ENCODE results near the gene DMGDH. TPM values are rescaled to one million over a fixed set of nuclear protein-coding genes. Genes with fewer than 3 reads are reported as not detected.

DMGDH gene
- total and polyA plus RNA-seq, 10 of the 15 experiments (the other 5 are each of a cell fraction or from before 2014, with no cell fraction given) = 0.22 to 1.5 (median 0.44) TPM; not detected in 3

DNA sequence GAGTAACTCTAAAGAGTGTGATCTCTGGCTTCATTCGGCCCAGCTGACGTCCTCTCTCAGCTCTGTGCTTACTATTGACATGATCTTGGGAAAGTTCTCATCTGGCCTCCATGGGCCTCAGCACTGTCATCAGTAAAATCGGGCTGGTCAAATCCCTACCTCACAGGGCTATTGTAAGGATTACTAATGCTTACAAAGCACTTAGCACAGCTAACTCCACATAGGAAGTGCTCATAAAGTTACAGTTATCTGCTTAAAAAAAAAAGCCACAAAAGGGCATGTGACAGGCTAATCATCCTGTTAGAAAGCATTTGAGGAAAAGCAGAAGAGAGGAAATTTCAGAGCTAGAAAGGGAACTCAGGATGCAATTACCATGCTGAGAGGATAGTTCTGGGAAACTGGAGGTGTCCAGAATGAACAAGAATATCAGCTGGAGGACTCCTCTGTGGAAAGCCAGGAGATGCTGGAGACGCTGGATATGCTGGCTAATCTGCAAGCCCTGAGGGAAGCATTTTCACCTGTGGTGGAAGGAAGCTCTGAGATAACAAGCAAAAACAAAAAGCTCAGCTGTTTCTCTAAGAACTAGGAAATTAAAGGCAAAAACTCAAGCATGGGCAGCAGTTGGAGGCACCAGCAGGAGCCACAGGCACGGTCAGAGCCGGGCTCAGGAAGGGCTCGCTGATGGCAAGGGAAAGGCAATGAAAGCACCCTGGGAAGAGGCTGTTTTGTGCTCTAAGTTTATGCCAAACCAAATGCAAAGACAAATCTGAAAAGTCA, 37.7 kb upstream of the DMGDH start:
- intact Hi-C loops (cut with micrococcal nuclease; ENCODE audit: unreplicated experiment) = no loop called here
- H4K20me1 ChIP-seq (ENCODE audit: control insufficient read depth, insufficient read depth) = no peaks in the 10 kb centered on the region
- DNase-seq (ENCODE audit: low read depth, low spot score) = no peak
- no peaks in the 10 kb centered on the region for H3K4me1 ChIP-seq (ENCODE audit: control insufficient read depth, insufficient read depth, low read length)
- no peak overlapping the region for H3K4me2 ChIP-seq (ENCODE audit: control insufficient read depth, insufficient read depth)
- FAIRE-seq = no peak
- no TSS peak for BruUV-seq (replicated peaks)
- H2AFZ ChIP-seq (ENCODE audit: control insufficient read depth, low read depth, low read length) = no peak overlapping the region
- no peaks in the 10 kb centered on the region for H3K79me2 ChIP-seq (ENCODE audit: control insufficient read depth, insufficient read depth, low read length)
- in situ Hi-C loops (cut with MboI) = no loop called here
- H3K27me3 ChIP-seq (replicated peaks in 1 of 2; ENCODE audit: control insufficient read depth in 2 of 2, insufficient read depth in 2 of 2, low read length in 1 of 2) = peaks cover 2 to 4% of the 10 kb centered on the region in 2 experiments; a peak in 3 of 4 replicates
- no peak; the same call in 2 of the 3 replicates for ATAC-seq
- TF ChIP-seq TCF3 (IDR thresholded peaks at IDR 0.05; ENCODE audit: borderline replicate concordance, insufficient read depth, low read depth, low read length) (no peak), KDM1A (IDR thresholded peaks at IDR 0.05; ENCODE audit: borderline replicate concordance) (no peak), GATAD2B (conservative IDR thresholded peaks at IDR 0.05; ENCODE audit: low read depth) (no peak), GABPA (IDR thresholded peaks at IDR 0.05; ENCODE audit: low read depth) (no peak), FOXM1 (IDR thresholded peaks at IDR 0.05; ENCODE audit: low read depth, low read length) (no peak), E2F8 (IDR thresholded peaks at IDR 0.05; ENCODE audit: low read depth, partially characterized antibody) (no peak), SIN3A (IDR thresholded peaks at IDR 0.05; ENCODE audit: low read depth, low read length) (no peak), TCF7 (IDR thresholded peaks at IDR 0.05; ENCODE audit: borderline replicate concordance) (no peak), CEBPZ (IDR thresholded peaks at IDR 0.05; ENCODE audit: low read depth, low read length) (no peak), DPF2 (IDR thresholded peaks at IDR 0.05) (no peak), ZBED1 (IDR thresholded peaks at IDR 0.05; ENCODE audit: borderline replicate concordance) (no peak)
- TF ChIP-seq, protein P1, sequence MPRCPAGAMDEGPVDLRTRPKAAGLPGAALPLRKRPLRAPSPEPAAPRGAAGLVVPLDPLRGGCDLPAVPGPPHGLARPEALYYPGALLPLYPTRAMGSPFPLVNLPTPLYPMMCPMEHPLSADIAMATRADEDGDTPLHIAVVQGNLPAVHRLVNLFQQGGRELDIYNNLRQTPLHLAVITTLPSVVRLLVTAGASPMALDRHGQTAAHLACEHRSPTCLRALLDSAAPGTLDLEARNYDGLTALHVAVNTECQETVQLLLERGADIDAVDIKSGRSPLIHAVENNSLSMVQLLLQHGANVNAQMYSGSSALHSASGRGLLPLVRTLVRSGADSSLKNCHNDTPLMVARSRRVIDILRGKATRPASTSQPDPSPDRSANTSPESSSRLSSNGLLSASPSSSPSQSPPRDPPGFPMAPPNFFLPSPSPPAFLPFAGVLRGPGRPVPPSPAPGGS (IDR thresholded peaks at IDR 0.05; ENCODE audit: borderline replicate concordance, insufficient read depth, low read depth, low read length, poor library complexity, severe bottlenecking) = no peak
- RAD21 ChIA-PET (ENCODE audit: unreplicated experiment) = interaction anchor here (0.6 to 2.9 kb wide), 3 partner anchors 26 to 85 kb away, joined by 3 to 11 read pairs (median 9); no protein-coding TSS in a partner anchor
- H3K4me3 ChIP-seq = no peak overlapping the region
- H3K36me3 ChIP-seq (ENCODE audit: control insufficient read depth in 2 of 2, insufficient read depth in 2 of 2, low read length in 1 of 2) = no peaks in the 10 kb centered on the region
- H3K9me3 ChIP-seq (replicated peaks; ENCODE audit: control insufficient read depth, insufficient read depth, low read length) = no peaks in the 10 kb centered on the region
- no peak overlapping the region for H3K9ac ChIP-seq (ENCODE audit: control insufficient read depth, insufficient read depth, low read length)
- SMC1A ChIA-PET (ENCODE audit: uncharacterized antibody, unreplicated experiment) = interaction anchor here (1.0 to 5.7 kb wide), 5 partner anchors 25 to 208 kb away, joined by 3 to 30 read pairs (median 12); no protein-coding TSS in a partner anchor
- POLR2A ChIA-PET = no interaction called here
- H3K27ac ChIP-seq (ENCODE audit: control insufficient read depth, insufficient read depth) = no peak overlapping the region
- WGBS (ENCODE audit: insufficient coverage, insufficient replicate concordance, low lambda C conversion rate, missing lambda C conversion rate) = 43% methylated on average over 7 of the region's 7 CpGs
- CTCF ChIA-PET = interaction anchor here (0.7 to 5.7 kb wide), 10 partner anchors 11 to 355 kb away, joined by 3 to 84 read pairs (median 4); no protein-coding TSS in a partner anchor

All from GM12878 (cell line).